ENCODE measurements around the gene ADAMTS16. TPM values are rescaled to one million over a fixed set of nuclear protein-coding genes. Genes with fewer than 3 reads are reported as not detected.

Gene ADAMTS16
- total RNA-seq, 1 experiment from 2014 or later = 0.28 TPM

GRCh38 chr5:5242056-5242455, 101.9 kb downstream of the ADAMTS16 start:
- no peak for DNase-seq (ENCODE audit: low spot score)
- Histone ChIP-seq H3K36me3 (ENCODE audit: insufficient read depth, low read length, poor library complexity, severe bottlenecking) (no peaks in the 10 kb centered on the region), H3K4me1 (ENCODE audit: insufficient read depth, low read length, poor library complexity, severe bottlenecking) (peaks cover 14% of the 10 kb centered on the region), H3K4me3 (ENCODE audit: low read depth, low read length, poor library complexity, severe bottlenecking) (no peak overlapping the region), H3K27me3 (replicated peaks; ENCODE audit: insufficient read depth, low read depth, low read length, poor library complexity) (peaks cover 5% of the 10 kb centered on the region), H3K27ac (ENCODE audit: low read depth, low read length, poor library complexity, severe bottlenecking) (no peak overlapping the region), H3K9me3 (ENCODE audit: low read depth, low read length, poor library complexity, severe bottlenecking) (no peaks in the 10 kb centered on the region)
- ChIA-PET POLR2A (ENCODE audit: low non-redundant PET) (no interaction called here), CTCF (no interaction called here)
- intact Hi-C loops (cut with micrococcal nuclease; ENCODE audit: unreplicated experiment) = no loop called here
- no TSS peak for BruUV-seq (replicated peaks)
- TF ChIP-seq, protein P1, sequence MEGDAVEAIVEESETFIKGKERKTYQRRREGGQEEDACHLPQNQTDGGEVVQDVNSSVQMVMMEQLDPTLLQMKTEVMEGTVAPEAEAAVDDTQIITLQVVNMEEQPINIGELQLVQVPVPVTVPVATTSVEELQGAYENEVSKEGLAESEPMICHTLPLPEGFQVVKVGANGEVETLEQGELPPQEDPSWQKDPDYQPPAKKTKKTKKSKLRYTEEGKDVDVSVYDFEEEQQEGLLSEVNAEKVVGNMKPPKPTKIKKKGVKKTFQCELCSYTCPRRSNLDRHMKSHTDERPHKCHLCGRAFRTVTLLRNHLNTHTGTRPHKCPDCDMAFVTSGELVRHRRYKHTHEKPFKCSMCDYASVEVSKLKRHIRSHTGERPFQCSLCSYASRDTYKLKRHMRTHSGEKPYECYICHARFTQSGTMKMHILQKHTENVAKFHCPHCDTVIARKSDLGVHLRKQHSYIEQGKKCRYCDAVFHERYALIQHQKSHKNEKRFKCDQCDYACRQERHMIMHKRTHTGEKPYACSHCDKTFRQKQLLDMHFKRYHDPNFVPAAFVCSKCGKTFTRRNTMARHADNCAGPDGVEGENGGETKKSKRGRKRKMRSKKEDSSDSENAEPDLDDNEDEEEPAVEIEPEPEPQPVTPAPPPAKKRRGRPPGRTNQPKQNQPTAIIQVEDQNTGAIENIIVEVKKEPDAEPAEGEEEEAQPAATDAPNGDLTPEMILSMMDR (conservative IDR thresholded peaks at IDR 0.05; ENCODE audit: low read depth, low read length) = no peak
- TF ChIP-seq EZH2 (IDR thresholded peaks at IDR 0.05; ENCODE audit: borderline replicate concordance, low read depth, low read length, poor library complexity, severe bottlenecking) = no peak

DNA sequence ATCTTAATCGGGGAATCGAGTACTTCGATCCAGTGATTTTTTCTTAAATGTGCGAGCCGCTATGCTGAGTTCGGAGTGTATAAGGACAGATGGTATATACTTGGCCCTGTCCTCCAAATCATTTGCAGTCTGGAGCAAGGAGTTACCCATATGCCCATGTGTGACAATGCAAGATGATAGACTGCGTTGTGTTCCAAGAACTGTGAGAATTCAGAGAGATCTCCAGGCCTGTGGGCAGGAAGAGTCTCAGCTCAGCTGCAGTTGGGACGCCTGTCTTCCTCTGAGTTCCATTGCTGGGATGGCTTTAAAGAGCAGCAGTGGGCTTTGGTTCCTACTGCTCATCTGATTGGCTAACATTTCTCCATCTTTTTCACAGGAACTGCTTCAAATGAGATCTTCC, 106.6 kb downstream of the ADAMTS16 start:
- no peak overlapping the region for H3K4me3 ChIP-seq (ENCODE audit: low read depth, low read length, poor library complexity, severe bottlenecking)
- no TSS peak for BruUV-seq (replicated peaks)
- H3K27me3 ChIP-seq (replicated peaks; ENCODE audit: insufficient read depth, low read depth, low read length, poor library complexity) = peaks cover 5% of the 10 kb centered on the region
- H3K27ac ChIP-seq (ENCODE audit: low read depth, low read length, poor library complexity, severe bottlenecking) = no peak overlapping the region
- TF ChIP-seq EZH2 (IDR thresholded peaks at IDR 0.05; ENCODE audit: borderline replicate concordance, low read depth, low read length, poor library complexity, severe bottlenecking) = no peak
- TF ChIP-seq, protein P1 (conservative IDR thresholded peaks at IDR 0.05; ENCODE audit: low read depth, low read length) = no peak
- no peaks in the 10 kb centered on the region for H3K9me3 ChIP-seq (ENCODE audit: low read depth, low read length, poor library complexity, severe bottlenecking)
- ChIA-PET POLR2A (ENCODE audit: low non-redundant PET) (no interaction called here), CTCF (no interaction called here)
- intact Hi-C loops (cut with micrococcal nuclease; ENCODE audit: unreplicated experiment) = no loop called here
- H3K4me1 ChIP-seq (ENCODE audit: insufficient read depth, low read length, poor library complexity, severe bottlenecking) = no peaks in the 10 kb centered on the region
- DNase-seq (ENCODE audit: low spot score) = no peak
- H3K36me3 ChIP-seq (ENCODE audit: insufficient read depth, low read length, poor library complexity, severe bottlenecking) = no peaks in the 10 kb centered on the region

GRCh38 chr5:5250758-5251157, 110.6 kb downstream of the ADAMTS16 start:
- H3K36me3 ChIP-seq (ENCODE audit: insufficient read depth, low read length, poor library complexity, severe bottlenecking) = no peaks in the 10 kb centered on the region
- no peak overlapping the region for H3K4me3 ChIP-seq (ENCODE audit: low read depth, low read length, poor library complexity, severe bottlenecking)
- intact Hi-C loops (cut with micrococcal nuclease; ENCODE audit: unreplicated experiment) = no loop called here
- CTCF ChIA-PET = no interaction called here
- DNase-seq (ENCODE audit: low spot score) = no peak
- H3K9me3 ChIP-seq (ENCODE audit: low read depth, low read length, poor library complexity, severe bottlenecking) = peaks cover 11% of the 10 kb centered on the region
- H3K4me1 ChIP-seq (ENCODE audit: insufficient read depth, low read length, poor library complexity, severe bottlenecking) = no peaks in the 10 kb centered on the region
- no peaks in the 10 kb centered on the region for H3K27me3 ChIP-seq (replicated peaks; ENCODE audit: insufficient read depth, low read depth, low read length, poor library complexity)
- no peak overlapping the region for H3K27ac ChIP-seq (ENCODE audit: low read depth, low read length, poor library complexity, severe bottlenecking)
- BruUV-seq (replicated peaks) = no TSS peak
- POLR2A ChIA-PET (ENCODE audit: low non-redundant PET) = no interaction called here
- no peak for TF ChIP-seq EZH2 (IDR thresholded peaks at IDR 0.05; ENCODE audit: borderline replicate concordance, low read depth, low read length, poor library complexity, severe bottlenecking)
- TF ChIP-seq, protein P1 (conservative IDR thresholded peaks at IDR 0.05; ENCODE audit: low read depth, low read length) = no peak
